ENCODE results near the gene SOWAHA.

DNA sequence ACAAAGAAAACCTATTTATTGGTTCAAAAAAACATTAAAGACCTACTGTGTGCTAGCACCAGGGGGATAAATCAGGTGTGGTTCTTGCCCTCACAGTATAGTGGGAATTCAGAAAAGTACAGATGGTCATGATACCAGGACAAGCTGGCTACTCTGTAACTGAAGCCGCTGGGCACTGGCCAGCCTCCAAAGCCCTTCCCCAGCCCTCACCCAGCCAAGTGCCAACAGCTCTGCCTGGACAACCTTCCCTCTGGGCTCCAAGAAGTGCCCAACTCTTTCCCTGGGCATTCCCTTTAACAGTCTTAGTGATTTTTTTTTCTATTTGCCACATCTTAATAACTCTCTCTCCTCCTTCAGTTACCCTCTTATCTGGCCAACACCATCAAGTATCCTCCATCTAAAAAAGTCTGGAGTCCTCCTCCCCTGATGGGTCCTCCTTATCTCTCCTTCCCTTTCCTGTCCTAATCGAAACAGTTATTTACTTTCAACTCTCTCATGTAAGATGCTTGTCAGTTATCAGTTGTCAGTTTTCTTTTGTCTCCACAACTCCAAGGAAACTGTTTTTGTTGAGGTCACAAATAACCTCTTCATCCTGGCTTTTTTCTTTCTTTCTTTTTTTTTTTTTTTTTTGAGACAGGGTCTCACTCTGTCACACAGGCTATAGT, 22.8 kb upstream of the SOWAHA start:
- TF ChIP-seq, protein P1, sequence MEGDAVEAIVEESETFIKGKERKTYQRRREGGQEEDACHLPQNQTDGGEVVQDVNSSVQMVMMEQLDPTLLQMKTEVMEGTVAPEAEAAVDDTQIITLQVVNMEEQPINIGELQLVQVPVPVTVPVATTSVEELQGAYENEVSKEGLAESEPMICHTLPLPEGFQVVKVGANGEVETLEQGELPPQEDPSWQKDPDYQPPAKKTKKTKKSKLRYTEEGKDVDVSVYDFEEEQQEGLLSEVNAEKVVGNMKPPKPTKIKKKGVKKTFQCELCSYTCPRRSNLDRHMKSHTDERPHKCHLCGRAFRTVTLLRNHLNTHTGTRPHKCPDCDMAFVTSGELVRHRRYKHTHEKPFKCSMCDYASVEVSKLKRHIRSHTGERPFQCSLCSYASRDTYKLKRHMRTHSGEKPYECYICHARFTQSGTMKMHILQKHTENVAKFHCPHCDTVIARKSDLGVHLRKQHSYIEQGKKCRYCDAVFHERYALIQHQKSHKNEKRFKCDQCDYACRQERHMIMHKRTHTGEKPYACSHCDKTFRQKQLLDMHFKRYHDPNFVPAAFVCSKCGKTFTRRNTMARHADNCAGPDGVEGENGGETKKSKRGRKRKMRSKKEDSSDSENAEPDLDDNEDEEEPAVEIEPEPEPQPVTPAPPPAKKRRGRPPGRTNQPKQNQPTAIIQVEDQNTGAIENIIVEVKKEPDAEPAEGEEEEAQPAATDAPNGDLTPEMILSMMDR (IDR thresholded peaks at IDR 0.05; ENCODE audit: insufficient read depth, low read length, poor library complexity, severe bottlenecking), result no peak
- no peak for TF ChIP-seq EZH2phosphoT487 (conservative IDR thresholded peaks at IDR 0.05; ENCODE audit: low read length)
